ENCODE measurements around the gene KCNQ1.

The KCNQ1 gene

GRCh38 chr11:2511421-2512369 is 66.9 kb downstream of the KCNQ1 start:
- no peak for DNase-seq (ENCODE audit: low read depth in 2 of 2)

- DNase-seq (ENCODE audit: low read depth in 2 of 2), result no peak
Observed at GRCh38 chr11:2512431-2513407, 67.9 kb downstream of the KCNQ1 start.

GRCh38 chr11:2513441-2513840 is 68.6 kb downstream of the KCNQ1 start:
- no peak for DNase-seq (ENCODE audit: low read depth in 2 of 2)

GRCh38 chr11:2515401-2516275 is 70.8 kb downstream of the KCNQ1 start:
- no peak for DNase-seq (ENCODE audit: low read depth in 2 of 2)

GRCh38 chr11:2516276-2517015 is 71.6 kb downstream of the KCNQ1 start:
- no peak for DNase-seq (ENCODE audit: low read depth in 2 of 2)

- no peak for DNase-seq (ENCODE audit: low read depth in 2 of 2)
Observed at GRCh38 chr11:2517016-2517385, 72.2 kb downstream of the KCNQ1 start.

GRCh38 chr11:2517386-2518064 is 72.7 kb downstream of the KCNQ1 start:
- DNase-seq (ENCODE audit: low read depth in 2 of 2), result no peak

- DNase-seq (ENCODE audit: low read depth in 2 of 2), result no peak
Observed at GRCh38 chr11:2518111-2518982, 73.5 kb downstream of the KCNQ1 start.

- DNase-seq (ENCODE audit: low read depth in 2 of 2), result no peak
Observed at GRCh38 chr11:2518983-2519340, 74.2 kb downstream of the KCNQ1 start.

- DNase-seq (ENCODE audit: low read depth in 2 of 2), result no peak
Observed at GRCh38 chr11:2519517-2519861, 74.7 kb downstream of the KCNQ1 start.

- no peak for DNase-seq (ENCODE audit: low read depth in 2 of 2)
Observed at GRCh38 chr11:2519862-2520735, 75.3 kb downstream of the KCNQ1 start.

GRCh38 chr11:2520736-2521035 is 75.9 kb downstream of the KCNQ1 start:
- DNase-seq (ENCODE audit: low read depth in 2 of 2), result no peak

GRCh38 chr11:2521081-2521732 is 76.4 kb downstream of the KCNQ1 start:
- no peak for DNase-seq (ENCODE audit: low read depth in 2 of 2)

GRCh38 chr11:2521733-2522630 is 77.2 kb downstream of the KCNQ1 start:
- no peak for DNase-seq (ENCODE audit: low read depth in 2 of 2)

- no peak for DNase-seq (ENCODE audit: low read depth in 2 of 2)
Observed at GRCh38 chr11:2522631-2523255, 77.9 kb downstream of the KCNQ1 start.

- DNase-seq (ENCODE audit: low read depth in 2 of 2), result no peak
Observed at GRCh38 chr11:2523821-2524391, 79.1 kb downstream of the KCNQ1 start.
